GM18498 (cell line): ENCODE data around the gene NPR3.

Source experiments
- ATAC-seq: cut with Tn5 transposase; IDR thresholded peaks from one replicate; pipeline ENCODE4 v1.9.1; 2021; ENCODE audit warnings: mild to moderate bottlenecking, moderate library complexity; ENCODE audit not compliant: unreplicated experiment

The NPR3 gene

GRCh38 chr5:32754284-32754683, 43.2 kb downstream of the NPR3 start:
- no peak for ATAC-seq

- ATAC-seq, result no peak
Observed at GRCh38 chr5:32760091-32760509, 49.0 kb downstream of the NPR3 start.

GRCh38 chr5:32765266-32765665, 54.1 kb downstream of the NPR3 start:
- no peak for ATAC-seq

- ATAC-seq, result no peak
Observed at GRCh38 chr5:32767948-32768467, 56.9 kb downstream of the NPR3 start.

GRCh38 chr5:32769711-32770110, 58.6 kb downstream of the NPR3 start:
- ATAC-seq, result no peak

GRCh38 chr5:32770444-32770843, 59.3 kb downstream of the NPR3 start:
- no peak for ATAC-seq

- ATAC-seq, result no peak
Observed at GRCh38 chr5:32771037-32771436, 59.9 kb downstream of the NPR3 start.

- no peak for ATAC-seq
Observed at GRCh38 chr5:32773944-32774343, 62.8 kb downstream of the NPR3 start.

GRCh38 chr5:32776200-32776599, 65.1 kb downstream of the NPR3 start:
- no peak for ATAC-seq

- ATAC-seq, result no peak
Observed at GRCh38 chr5:32777222-32777621, 66.1 kb downstream of the NPR3 start.

GRCh38 chr5:32777733-32778132, 66.6 kb downstream of the NPR3 start:
- ATAC-seq, result no peak

GRCh38 chr5:32778403-32778802, 67.3 kb downstream of the NPR3 start:
- no peak for ATAC-seq

GRCh38 chr5:32779754-32780415, 68.8 kb downstream of the NPR3 start:
- ATAC-seq, result no peak

- ATAC-seq, result no peak
Observed at GRCh38 chr5:32780508-32780919, 69.4 kb downstream of the NPR3 start.

- no peak for ATAC-seq
Observed at GRCh38 chr5:32783661-32784060, 72.5 kb downstream of the NPR3 start.

GRCh38 chr5:32785611-32786254, 74.6 kb downstream of the NPR3 start:
- ATAC-seq, result no peak

- ATAC-seq, result no peak
Observed at GRCh38 chr5:32786311-32786710, 75.2 kb downstream of the NPR3 start.

- no peak for ATAC-seq
Observed at GRCh38 chr5:32790411-32790951, 79.4 kb downstream of the NPR3 start.

GRCh38 chr5:32791536-32792243, 80.6 kb downstream of the NPR3 start:
- no peak for ATAC-seq

- no peak for ATAC-seq
Observed at GRCh38 chr5:32794086-32794485, 83.0 kb downstream of the NPR3 start.

- no peak for ATAC-seq
Observed at GRCh38 chr5:32802764-32803163, 91.6 kb downstream of the NPR3 start.

GRCh38 chr5:32803656-32804055, 92.5 kb downstream of the NPR3 start:
- no peak for ATAC-seq
